GM20431 (cell line): ENCODE results near the gene ARHGAP15.

Source experiments
- in situ Hi-C: fragments of 300-500 bp; cut with MseI, MboI; formaldehyde crosslinking; loops from one replicate; pipeline ENCODE4 v1.15.0; 2020; ENCODE audit warnings: low sequenced_read_pairs; ENCODE audit not compliant: unreplicated experiment

ARHGAP15 gene

GRCh38 chr2:143754742-143755141, 625.5 kb downstream of the ARHGAP15 start:
- in situ Hi-C loops: no loop called here

- in situ Hi-C loops: no loop called here
Measured at GRCh38 chr2:143758629-143759330, 629.6 kb downstream of the ARHGAP15 start.

- in situ Hi-C loops: no loop called here
Measured at GRCh38 chr2:143759455-143759854, 630.2 kb downstream of the ARHGAP15 start.

- in situ Hi-C loops: no loop called here
Measured at GRCh38 chr2:143762176-143762928, 633.1 kb downstream of the ARHGAP15 start.

- in situ Hi-C loops: no loop called here
Measured at GRCh38 chr2:143764261-143764660, 635.0 kb downstream of the ARHGAP15 start.

- in situ Hi-C loops: no loop called here
Measured at GRCh38 chr2:143764706-143765105, 635.5 kb downstream of the ARHGAP15 start.

GRCh38 chr2:143768991-143769390, 639.8 kb downstream of the ARHGAP15 start:
- in situ Hi-C loops: no loop called here

GRCh38 chr2:143771939-143772338, 642.7 kb downstream of the ARHGAP15 start:
- in situ Hi-C loops: no loop called here

GRCh38 chr2:143776526-143777297, 647.5 kb downstream of the ARHGAP15 start:
- in situ Hi-C loops: no loop called here

- in situ Hi-C loops: no loop called here
Measured at GRCh38 chr2:143779021-143779420, 649.8 kb downstream of the ARHGAP15 start.

GRCh38 chr2:143786026-143786765, 657.0 kb downstream of the ARHGAP15 start:
- in situ Hi-C loops: no loop called here

GRCh38 chr2:143787674-143788073, 658.5 kb downstream of the ARHGAP15 start:
- in situ Hi-C loops: no loop called here

- in situ Hi-C loops: no loop called here
Measured at GRCh38 chr2:143792602-143793001, 663.4 kb downstream of the ARHGAP15 start.

- in situ Hi-C loops: no loop called here
Measured at GRCh38 chr2:143793381-143793780, 664.2 kb downstream of the ARHGAP15 start.

GRCh38 chr2:143796051-143796450, 666.8 kb downstream of the ARHGAP15 start:
- in situ Hi-C loops: no loop called here

- in situ Hi-C loops: no loop called here
Measured at GRCh38 chr2:143801561-143801960, 672.3 kb downstream of the ARHGAP15 start.

GRCh38 chr2:143802242-143802641, 673.0 kb downstream of the ARHGAP15 start:
- in situ Hi-C loops: no loop called here

GRCh38 chr2:143802871-143803650, 673.8 kb downstream of the ARHGAP15 start:
- in situ Hi-C loops: no loop called here

GRCh38 chr2:143803936-143804335, 674.7 kb downstream of the ARHGAP15 start:
- in situ Hi-C loops: no loop called here
